ENCODE results near the gene AFDN.

AFDN gene

GRCh38 chr6:168009331-168009730 is 182.6 kb downstream of the AFDN start:
- no peak for DNase-seq

GRCh38 chr6:168011291-168011690 is 184.6 kb downstream of the AFDN start:
- no peak for DNase-seq

GRCh38 chr6:168012431-168013249 is 185.9 kb downstream of the AFDN start:
- no peak for DNase-seq

- DNase-seq, result no peak
These were observed 186.7 kb downstream of the AFDN start for GRCh38 chr6:168013250-168013915.

- DNase-seq, result no peak
These were observed 187.7 kb downstream of the AFDN start for GRCh38 chr6:168014428-168014827.

GRCh38 chr6:168015009-168015408 is 188.3 kb downstream of the AFDN start:
- no peak for DNase-seq

- no peak for DNase-seq
These were observed 188.9 kb downstream of the AFDN start for GRCh38 chr6:168015482-168016175.

- DNase-seq, result no peak
These were observed 189.5 kb downstream of the AFDN start for GRCh38 chr6:168016176-168016620.

GRCh38 chr6:168016721-168017525 is 190.2 kb downstream of the AFDN start:
- DNase-seq, result no peak

GRCh38 chr6:168017629-168018028 is 190.9 kb downstream of the AFDN start:
- no peak for DNase-seq

GRCh38 chr6:168018664-168019063 is 192.0 kb downstream of the AFDN start:
- DNase-seq, result no peak

GRCh38 chr6:168020242-168020641 is 193.5 kb downstream of the AFDN start:
- DNase-seq, result no peak

- DNase-seq, result no peak
These were observed 194.9 kb downstream of the AFDN start for GRCh38 chr6:168021581-168021980.

Data from activated CD4-positive, alpha-beta T cell treated with anti-CD3 and anti-CD28 coated beads, Interleukin-2, amount 50 U/mL, for 1 hour (primary cell).